GM23338 (cell line): ENCODE data around the gene ANO7. TPM values are rescaled to one million over a fixed set of nuclear protein-coding genes. Genes with fewer than 3 reads are reported as not detected.
"Not testable (repeated sequence)": the region's sequence is repeated elsewhere in the genome, so short reads cannot be mapped to it uniquely, and the experiment has no call there.

Source experiments
- ATAC-seq: fragments of 200-7000 bp; cut with Tn5 transposase; 3 replicates; pipeline ENCODE4 v1.9.1; 2020
- DNase-seq: peaks from one replicate; pipeline ENCODE4 v3.0.0-alpha.2; 2015; ENCODE audit warnings: low spot score
- H2AFZ ChIP-seq: fragments of 200-600 bp; sonication (generic); 2 replicates; pipeline ENCODE4 v1.8.0; 2016; ENCODE audit warnings: antibody characterized with exemption, mild to moderate bottlenecking, moderate library complexity
- H3F3A ChIP-seq: fragments of 200-600 bp; sonication (generic); replicated peaks from 2 replicates; pipeline ENCODE4 v1.8.0; 2017; ENCODE audit warnings: antibody characterized with exemption, mixed run types, low read depth
- H3K27ac ChIP-seq: fragments of 200-600 bp; sonication (generic); 2 replicates; pipeline ENCODE4 v1.6.1; 2016; ENCODE audit warnings: low read depth
- H3K27me3 ChIP-seq: fragments of 200-600 bp; sonication (generic); 2 replicates; pipeline ENCODE4 v1.8.0; 2016; ENCODE audit warnings: mild to moderate bottlenecking, mixed run types, moderate library complexity; ENCODE audit not compliant: insufficient read depth
- H3K36me3 ChIP-seq: fragments of 200-600 bp; sonication (generic); 2 replicates; pipeline ENCODE4 v1.8.0; 2016; ENCODE audit warnings: mild to moderate bottlenecking; ENCODE audit not compliant: insufficient read depth
- H3K4me1 ChIP-seq: fragments of 200-600 bp; sonication (generic); 2 replicates; pipeline ENCODE4 v1.8.0; 2016; ENCODE audit warnings: mild to moderate bottlenecking, moderate library complexity; ENCODE audit not compliant: insufficient read depth
- H3K4me2 ChIP-seq: fragments of 200-600 bp; sonication (generic); 2 replicates; pipeline ENCODE4 v1.7.1; 2017; ENCODE audit warnings: mixed run types
- H3K4me3 ChIP-seq: fragments of 200-600 bp; sonication (generic); 2 replicates; pipeline ENCODE4 v1.6.1; 2016; ENCODE audit warnings: mixed run types
- H3K79me2 ChIP-seq: fragments of 200-600 bp; sonication (generic); replicated peaks from 2 replicates; pipeline ENCODE4 v1.8.0; 2017; ENCODE audit warnings: mild to moderate bottlenecking; ENCODE audit not compliant: insufficient read depth
- H3K9me2 ChIP-seq: fragments of 200-600 bp; sonication (generic); 2 replicates; pipeline ENCODE4 v1.8.0; 2017; ENCODE audit not compliant: insufficient read depth
- H4K20me1 ChIP-seq: fragments of 200-600 bp; sonication (generic); replicated peaks from 2 replicates; pipeline ENCODE4 v1.8.0; 2017; ENCODE audit warnings: mild to moderate bottlenecking; ENCODE audit not compliant: insufficient read depth
- H3K27ac Mint-ChIP-seq: 2 replicates; pipeline ENCODE4 v1.8.0; 2020; ENCODE audit warnings: inconsistent platforms, mild to moderate bottlenecking, moderate library complexity, mixed read lengths
- H3K27me3 Mint-ChIP-seq: 3 replicates; pipeline ENCODE4 v1.8.0; 2022; ENCODE audit warnings: low read depth, mild to moderate bottlenecking, moderate library complexity, mixed read lengths, inconsistent platforms; ENCODE audit not compliant: insufficient read depth, poor library complexity
- H3K36me3 Mint-ChIP-seq: 3 replicates; pipeline ENCODE4 v1.8.0; 2021; ENCODE audit warnings: low read depth, mild to moderate bottlenecking, inconsistent platforms, moderate library complexity, mixed read lengths
- H3K4me1 Mint-ChIP-seq: 3 replicates; pipeline ENCODE4 v1.8.0; 2020; ENCODE audit warnings: mild to moderate bottlenecking, inconsistent platforms, mixed read lengths
- H3K4me3 Mint-ChIP-seq: 3 replicates; pipeline ENCODE4 v1.8.0; 2021; ENCODE audit warnings: moderate library complexity, mild to moderate bottlenecking, inconsistent platforms, mixed read lengths
- H3K9me3 Mint-ChIP-seq: 3 replicates; pipeline ENCODE4 v1.8.0; 2020; ENCODE audit warnings: moderate library complexity, mild to moderate bottlenecking, inconsistent platforms, mixed read lengths
- CREB1 ChIP-seq: fragments of 250-450 bp; sonication (Bioruptor Pico); IDR thresholded peaks from 2 replicates; pipeline ENCODE4 v1.5.0; 2020; ENCODE audit warnings: low read depth, mild to moderate bottlenecking, moderate library complexity
- EZH2phosphoT487 ChIP-seq: fragments of 200-600 bp; sonication (generic); IDR thresholded peaks from one replicate; pipeline ENCODE4 v1.8.1; 2018; ENCODE audit warnings: antibody characterized with exemption; ENCODE audit not compliant: unreplicated experiment
- JUNB ChIP-seq: IDR thresholded peaks from one replicate; pipeline ENCODE4 v1.6.1; 2016; ENCODE audit warnings: antibody characterized with exemption; ENCODE audit not compliant: unreplicated experiment
- NANOG ChIP-seq: IDR thresholded peaks from 2 replicates; pipeline ENCODE4 v1.6.1; 2016; ENCODE audit warnings: antibody characterized with exemption, borderline replicate concordance
- POLR2AphosphoS5 ChIP-seq: IDR thresholded peaks from 2 replicates; pipeline ENCODE4 v1.6.1; 2016; ENCODE audit warnings: antibody characterized with exemption, low read depth
- ZNF331 ChIP-seq: fragments of 250-450 bp; sonication (Bioruptor Pico); IDR thresholded peaks from 2 replicates; pipeline ENCODE4 v1.5.0; 2020; ENCODE audit warnings: low read depth, mild to moderate bottlenecking, moderate library complexity
- ZNF462 ChIP-seq: fragments of 250-450 bp; sonication (Bioruptor Pico); IDR thresholded peaks from 2 replicates; pipeline ENCODE4 v1.5.0; 2020; ENCODE audit warnings: mild to moderate bottlenecking, moderate library complexity
- polyA plus RNA-seq: library from polyadenylated mRNA; unstranded; fragments of >200 nt; fragmentation: Nextera tagmentation; extraction: Ambion mirVana; gene quantifications from 2 replicates; pipeline ENCODE4 v1.2.1, GENCODE V29; 2016
- total RNA-seq: library from RNA; depleted of rRNA; stranded (reverse); fragments of >200 nt; shearing (Covaris generic); gene quantifications from 2 replicates; pipeline ENCODE4 v1.2.3, GENCODE V29; 2014
- TF ChIP-seq, protein P1 (sequence below): IDR thresholded peaks from one replicate; pipeline ENCODE4 v1.6.1; 2018; ENCODE audit warnings: antibody characterized with exemption; ENCODE audit not compliant: unreplicated experiment
- TF ChIP-seq, protein P2 (sequence below): IDR thresholded peaks from 2 replicates; pipeline ENCODE4 v1.6.1; 2016; ENCODE audit warnings: antibody characterized with exemption

Gene ANO7
- total and polyA plus RNA-seq, 2 experiments from 2014 or later, result 3.6 to 5.1 TPM

DNA sequence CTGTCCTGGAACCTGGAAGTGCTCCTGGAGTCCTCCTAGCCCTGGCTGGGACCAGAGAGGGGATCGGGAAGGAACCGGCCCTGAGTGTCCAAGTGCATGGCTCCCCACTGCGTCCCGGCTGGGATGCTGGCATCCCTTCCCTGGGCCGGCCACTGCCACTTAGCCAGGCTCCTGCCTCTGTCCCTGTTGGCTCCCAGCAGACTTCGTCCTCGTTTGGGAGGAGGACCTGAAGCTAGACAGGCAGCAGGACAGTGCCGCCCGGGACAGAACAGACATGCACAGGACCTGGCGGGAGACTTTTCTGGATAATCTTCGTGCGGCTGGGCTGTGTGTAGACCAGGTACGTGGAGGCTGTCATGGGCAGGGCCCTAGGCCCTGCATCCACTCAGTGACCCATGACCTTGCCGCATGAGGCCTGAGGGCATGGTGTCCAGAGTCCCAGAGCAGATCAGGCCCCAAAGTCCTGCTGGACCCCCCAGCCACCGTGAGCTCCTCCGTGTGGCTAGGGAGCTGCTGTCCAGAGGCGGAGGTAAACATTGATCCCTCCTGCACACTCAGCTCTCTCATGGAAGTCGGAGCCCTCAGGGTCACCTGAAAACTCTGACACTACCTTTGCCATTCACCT, 7.1 kb downstream of the ANO7 start (continued):
- TF ChIP-seq, protein P1, sequence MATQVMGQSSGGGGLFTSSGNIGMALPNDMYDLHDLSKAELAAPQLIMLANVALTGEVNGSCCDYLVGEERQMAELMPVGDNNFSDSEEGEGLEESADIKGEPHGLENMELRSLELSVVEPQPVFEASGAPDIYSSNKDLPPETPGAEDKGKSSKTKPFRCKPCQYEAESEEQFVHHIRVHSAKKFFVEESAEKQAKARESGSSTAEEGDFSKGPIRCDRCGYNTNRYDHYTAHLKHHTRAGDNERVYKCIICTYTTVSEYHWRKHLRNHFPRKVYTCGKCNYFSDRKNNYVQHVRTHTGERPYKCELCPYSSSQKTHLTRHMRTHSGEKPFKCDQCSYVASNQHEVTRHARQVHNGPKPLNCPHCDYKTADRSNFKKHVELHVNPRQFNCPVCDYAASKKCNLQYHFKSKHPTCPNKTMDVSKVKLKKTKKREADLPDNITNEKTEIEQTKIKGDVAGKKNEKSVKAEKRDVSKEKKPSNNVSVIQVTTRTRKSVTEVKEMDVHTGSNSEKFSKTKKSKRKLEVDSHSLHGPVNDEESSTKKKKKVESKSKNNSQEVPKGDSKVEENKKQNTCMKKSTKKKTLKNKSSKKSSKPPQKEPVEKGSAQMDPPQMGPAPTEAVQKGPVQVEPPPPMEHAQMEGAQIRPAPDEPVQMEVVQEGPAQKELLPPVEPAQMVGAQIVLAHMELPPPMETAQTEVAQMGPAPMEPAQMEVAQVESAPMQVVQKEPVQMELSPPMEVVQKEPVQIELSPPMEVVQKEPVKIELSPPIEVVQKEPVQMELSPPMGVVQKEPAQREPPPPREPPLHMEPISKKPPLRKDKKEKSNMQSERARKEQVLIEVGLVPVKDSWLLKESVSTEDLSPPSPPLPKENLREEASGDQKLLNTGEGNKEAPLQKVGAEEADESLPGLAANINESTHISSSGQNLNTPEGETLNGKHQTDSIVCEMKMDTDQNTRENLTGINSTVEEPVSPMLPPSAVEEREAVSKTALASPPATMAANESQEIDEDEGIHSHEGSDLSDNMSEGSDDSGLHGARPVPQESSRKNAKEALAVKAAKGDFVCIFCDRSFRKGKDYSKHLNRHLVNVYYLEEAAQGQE, result no peak
- TF ChIP-seq ZNF331 (no peak), CREB1 (CRISPR knock-in tag) (no peak), JUNB (no peak), NANOG (no peak)

GRCh38 chr2:241197246-241197645, 8.8 kb downstream of the ANO7 start:
- not testable (repeated sequence) for DNase-seq, H3K36me3 ChIP-seq, ATAC-seq, H3K27me3 ChIP-seq, H3K9me2 ChIP-seq, H3K4me3 Mint-ChIP-seq, H3K9me3 Mint-ChIP-seq, H3K27me3 Mint-ChIP-seq, H2AFZ ChIP-seq, H3K4me2 ChIP-seq, H3K36me3 Mint-ChIP-seq, H3K4me1 Mint-ChIP-seq, H3F3A ChIP-seq, H3K4me1 ChIP-seq, H3K4me3 ChIP-seq, H3K27ac Mint-ChIP-seq, H3K27ac ChIP-seq, H4K20me1 ChIP-seq, H3K79me2 ChIP-seq

DNA sequence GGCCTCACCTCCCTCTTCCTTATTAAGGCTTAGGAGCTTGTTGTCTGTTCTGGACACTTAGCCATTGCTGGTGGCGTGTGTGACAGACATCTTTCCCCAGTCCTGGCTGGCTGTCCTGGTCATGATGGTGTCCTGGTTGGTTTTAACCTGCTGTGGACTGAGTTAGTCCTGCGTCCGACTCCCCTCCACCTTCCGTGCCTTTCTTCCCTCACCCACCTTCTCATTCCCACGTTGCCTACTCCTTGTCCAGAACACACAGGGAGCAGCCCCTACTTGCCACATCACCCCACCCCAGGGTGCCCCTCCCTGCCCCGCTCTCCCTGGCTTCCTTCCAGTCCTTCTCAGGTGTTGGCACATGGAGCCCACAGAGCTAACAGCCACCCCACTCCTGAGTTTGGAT, 9.5 kb downstream of the ANO7 start:
- H3K27me3 Mint-ChIP-seq, result peaks cover 7% of the 10 kb centered on the region
- H3K27ac ChIP-seq, result no peak overlapping the region
- ATAC-seq (no peak), DNase-seq (no peak)
- no peak overlapping the region for H3K4me2 ChIP-seq
- H3K9me3 Mint-ChIP-seq, result no peaks in the 10 kb centered on the region; the same call in 2 of the 3 replicates
- no peaks in the 10 kb centered on the region for H3K79me2 ChIP-seq
- no peaks in the 10 kb centered on the region for H3K36me3 ChIP-seq
- H3K27ac Mint-ChIP-seq, result no peak overlapping the region
- H2AFZ ChIP-seq, result no peak overlapping the region
- no peak overlapping the region for H3K4me3 ChIP-seq
- H3K27me3 ChIP-seq, result no peaks in the 10 kb centered on the region
- no peaks in the 10 kb centered on the region for H4K20me1 ChIP-seq
- H3K4me3 Mint-ChIP-seq, result no peak overlapping the region
- H3F3A ChIP-seq, result no peaks in the 10 kb centered on the region
- H3K4me1 ChIP-seq, result no peaks in the 10 kb centered on the region
- H3K9me2 ChIP-seq, result no peaks in the 10 kb centered on the region
- no peaks in the 10 kb centered on the region for H3K4me1 Mint-ChIP-seq
- H3K36me3 Mint-ChIP-seq, result no peaks in the 10 kb centered on the region
- TF ChIP-seq POLR2AphosphoS5 (no peak), CREB1 (CRISPR knock-in tag) (no peak), EZH2phosphoT487 (no peak), ZNF462 (CRISPR knock-in tag) (no peak)
- TF ChIP-seq, protein P2, sequence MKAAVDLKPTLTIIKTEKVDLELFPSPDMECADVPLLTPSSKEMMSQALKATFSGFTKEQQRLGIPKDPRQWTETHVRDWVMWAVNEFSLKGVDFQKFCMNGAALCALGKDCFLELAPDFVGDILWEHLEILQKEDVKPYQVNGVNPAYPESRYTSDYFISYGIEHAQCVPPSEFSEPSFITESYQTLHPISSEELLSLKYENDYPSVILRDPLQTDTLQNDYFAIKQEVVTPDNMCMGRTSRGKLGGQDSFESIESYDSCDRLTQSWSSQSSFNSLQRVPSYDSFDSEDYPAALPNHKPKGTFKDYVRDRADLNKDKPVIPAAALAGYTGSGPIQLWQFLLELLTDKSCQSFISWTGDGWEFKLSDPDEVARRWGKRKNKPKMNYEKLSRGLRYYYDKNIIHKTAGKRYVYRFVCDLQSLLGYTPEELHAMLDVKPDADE, result no peak
